ENCODE measurements around the gene TNPO3.

Gene TNPO3

DNA sequence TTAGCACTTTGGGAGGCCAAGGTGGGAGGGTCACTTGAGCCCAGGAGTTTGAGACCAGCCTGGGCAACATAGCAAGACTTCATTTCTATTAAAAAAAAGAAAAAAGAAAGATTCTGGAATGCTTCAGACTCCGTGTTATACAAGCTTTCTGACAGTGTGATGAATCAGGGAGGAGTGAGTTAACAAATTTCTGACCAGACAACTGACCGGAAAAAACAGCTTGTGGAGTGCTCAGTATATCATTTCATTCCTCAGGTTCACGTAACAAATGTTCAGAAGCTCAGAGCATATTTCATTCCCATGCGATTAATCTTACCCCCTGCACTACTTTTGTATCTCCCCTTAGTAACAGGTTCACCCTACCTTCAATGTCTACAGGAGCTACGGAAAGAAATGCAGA is 28.6 kb upstream of the TNPO3 start:
- no peak for TF ChIP-seq CTCF (IDR thresholded peaks at IDR 0.05; ENCODE audit: borderline replicate concordance, control extremely low read depth, extremely low read depth, insufficient read depth, missing control alignments)
- no peak for DNase-seq (ENCODE audit: low spot score)
- in situ Hi-C loops (cut with MboI; ENCODE audit: low sequenced_read_pairs, unreplicated experiment), result loop anchor here (25.0 kb wide), 1 partner anchor 171 kb away; the partner anchor contains the start of gene KCP

DNA sequence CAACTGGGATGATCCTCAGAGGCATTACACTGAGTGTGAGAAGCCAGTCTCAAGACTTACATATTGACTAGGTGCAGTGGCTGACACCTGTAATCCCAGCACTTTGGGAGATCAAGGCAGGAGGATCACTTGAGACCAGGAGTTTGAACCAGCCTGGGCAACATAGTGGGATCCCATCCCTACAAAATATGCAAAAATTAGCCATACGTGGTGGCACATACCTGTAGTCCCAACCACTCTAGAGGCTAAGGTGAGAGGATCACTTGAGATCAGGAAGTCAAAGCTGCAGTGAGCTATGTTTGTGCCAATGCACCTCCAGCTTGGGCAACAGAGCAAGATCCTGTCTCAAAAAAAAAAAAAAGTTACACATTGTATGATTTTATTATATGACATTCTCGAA is 23.5 kb upstream of the TNPO3 start:
- TF ChIP-seq CTCF (IDR thresholded peaks at IDR 0.05; ENCODE audit: borderline replicate concordance, control extremely low read depth, extremely low read depth, insufficient read depth, missing control alignments), result no peak
- in situ Hi-C loops (cut with MboI; ENCODE audit: low sequenced_read_pairs, unreplicated experiment), result loop anchor here (25.0 kb wide), 1 partner anchor 166 kb away; the partner anchor contains the start of gene KCP
- DNase-seq (ENCODE audit: low spot score), result no peak

DNA sequence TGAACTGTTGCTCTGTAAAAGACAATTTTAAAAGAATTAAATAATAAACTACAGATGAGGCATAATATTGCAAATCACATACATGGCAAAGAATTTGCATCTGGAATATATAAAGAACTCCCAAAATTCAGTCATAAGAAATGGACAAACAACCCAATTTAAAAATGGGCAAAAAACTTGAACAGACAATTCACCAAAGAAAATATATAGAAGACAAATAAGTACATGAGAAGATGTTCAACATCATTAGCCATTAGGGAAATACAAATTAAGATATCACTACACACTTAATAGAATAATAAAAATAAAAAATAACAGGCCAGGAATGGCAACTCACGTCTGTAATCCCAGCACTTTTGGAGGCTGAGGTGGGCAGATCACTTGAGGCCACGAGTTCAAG is 22.0 kb upstream of the TNPO3 start:
- no peak for TF ChIP-seq CTCF (IDR thresholded peaks at IDR 0.05; ENCODE audit: borderline replicate concordance, control extremely low read depth, extremely low read depth, insufficient read depth, missing control alignments)
- in situ Hi-C loops (cut with MboI; ENCODE audit: low sequenced_read_pairs, unreplicated experiment), result loop anchor here (25.0 kb wide), 1 partner anchor 165 kb away; the partner anchor contains the start of gene KCP

DNA sequence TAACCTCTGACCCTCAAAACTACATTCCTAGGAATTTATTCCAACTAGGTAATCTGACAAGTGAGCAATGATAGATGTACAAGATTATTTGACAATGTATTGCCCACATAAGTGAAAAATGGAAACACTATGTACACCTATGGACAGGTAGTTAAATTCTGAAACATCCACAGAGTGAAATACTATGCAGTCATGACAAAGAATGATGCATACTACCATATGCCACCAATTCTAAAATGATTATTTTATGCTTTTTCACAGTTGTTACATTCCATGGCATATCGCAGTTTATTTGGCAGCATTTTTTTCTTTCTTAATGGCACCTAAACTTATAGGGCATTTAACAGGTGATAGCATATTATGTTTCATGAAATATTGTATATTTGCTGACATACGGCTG is 20.1 kb upstream of the TNPO3 start:
- in situ Hi-C loops (cut with MboI; ENCODE audit: low sequenced_read_pairs, unreplicated experiment), result loop anchor here (25.0 kb wide), 1 partner anchor 163 kb away; the partner anchor contains the start of gene KCP
- TF ChIP-seq CTCF (IDR thresholded peaks at IDR 0.05; ENCODE audit: borderline replicate concordance, control extremely low read depth, extremely low read depth, insufficient read depth, missing control alignments), result no peak

More for the DNA sequence above, 22.0 kb upstream of the TNPO3 start:
- DNase-seq (ENCODE audit: low spot score), result no peak

DNA sequence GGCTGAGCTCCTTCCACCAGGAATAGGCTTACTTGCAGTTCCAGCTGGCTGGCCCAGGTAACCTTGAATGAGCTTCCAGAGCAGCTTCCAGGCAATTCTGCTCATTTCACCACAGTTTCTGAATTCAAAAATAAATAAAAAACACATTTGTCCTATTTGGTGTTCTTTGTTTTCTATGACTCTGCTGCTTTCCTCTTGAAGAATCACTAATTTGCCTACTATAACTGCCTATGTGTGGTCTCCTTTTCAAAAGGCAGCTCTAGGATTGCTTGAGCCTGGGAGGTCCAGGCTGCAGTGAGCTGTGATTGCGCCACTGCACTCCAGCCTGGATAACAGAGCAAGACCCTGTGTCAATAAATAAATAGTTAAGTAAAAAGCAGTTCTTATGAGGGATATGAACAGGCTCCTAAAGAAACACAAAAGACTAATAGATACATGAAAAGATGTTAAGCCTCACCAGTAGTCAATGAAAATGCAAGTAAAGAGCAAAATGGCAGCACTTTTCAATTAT is 19.5 kb upstream of the TNPO3 start:
- DNase-seq (ENCODE audit: low spot score), result no peak
- in situ Hi-C loops (cut with MboI; ENCODE audit: low sequenced_read_pairs, unreplicated experiment), result no loop called here
- no peak for TF ChIP-seq CTCF (IDR thresholded peaks at IDR 0.05; ENCODE audit: borderline replicate concordance, control extremely low read depth, extremely low read depth, insufficient read depth, missing control alignments)

More for the DNA sequence above, 20.1 kb upstream of the TNPO3 start:
- DNase-seq (ENCODE audit: low spot score), result no peak

- TF ChIP-seq CTCF (IDR thresholded peaks at IDR 0.05; ENCODE audit: borderline replicate concordance, control extremely low read depth, extremely low read depth, insufficient read depth, missing control alignments), result no peak
- no peak for DNase-seq (ENCODE audit: low spot score)
- in situ Hi-C loops (cut with MboI; ENCODE audit: low sequenced_read_pairs, unreplicated experiment), result no loop called here
Observed at GRCh38 chr7:129073738-129074137, 18.8 kb upstream of the TNPO3 start.

Measured in GM13976 (cell line).